Pancreas (tissue), 10 donors: ENCODE measurements around the gene AMBP. TPM values are rescaled to one million over a fixed set of nuclear protein-coding genes. Genes with fewer than 3 reads are reported as not detected.

Source experiments
- ATAC-seq, 4 donors: fragments of 200-7000 bp; cut with Tn5 transposase; one replicate each; pipeline versions ENCODE4 v1.8.0 to v1.9.1; 2020; ENCODE audit warnings: mild to moderate bottlenecking in 4 of 4, moderate library complexity in 4 of 4
- DNase-seq, 6 donors: peaks; one replicate each; pipeline ENCODE4 v3.0.0-alpha.2; 2020
- FAIRE-seq: peaks from 2 replicates; lab custom pipeline; 2012; peaks lifted over from hg19 to GRCh38; lab: Jason Lieb, UNC
- H3K27ac ChIP-seq, 4 donors: fragments of 200-600 bp; sonication (generic); 1 replicate in 3 of 4; 2 replicates in 1 of 4; pipeline versions ENCODE4 v1.5.0 to v1.8.0; 2020
- H3K27me3 ChIP-seq, 4 donors: fragments of 200-600 bp; one replicate each; pipeline ENCODE4 v1.8.0; 2021
- H3K36me3 ChIP-seq, 3 donors: fragments of 200-600 bp; sonication (generic) in 1 of 3; one replicate each; pipeline versions ENCODE4 v1.5.0 to v1.8.0; 2020 to 2021
- H3K4me1 ChIP-seq, 3 donors: fragments of 200-600 bp; one replicate each; pipeline ENCODE4 v1.8.0; 2021
- H3K4me3 ChIP-seq, 4 donors: fragments of 200-600 bp; sonication (generic) in 2 of 4; one replicate each; pipeline versions ENCODE4 v1.5.0 to v1.8.0; 2020 to 2021
- H3K9me3 ChIP-seq, 4 donors: fragments of 200-600 bp; one replicate each; pipeline ENCODE4 v1.8.0; 2021
- WGBS, 2 donors: extraction: QIAGEN DNeasy Blood & Tissue Kit; methylation state at CpG; one replicate each; pipeline ENCODE4 v1.1.7; 2013; 5-methylcytosine and 5-hydroxymethylcytosine counted together
- intact Hi-C, 3 donors: fragments of 100-400 bp; cut with DNase I; formaldehyde crosslinking; loops; one replicate each; pipeline versions ENCODE4 v1.11.1 to v1.14.2; 2022
- polyA plus RNA-seq, 2 donors: library from polyadenylated mRNA; stranded (reverse); fragments of 200-250 nt; gene quantifications; one replicate each; pipeline ENCODE4 v1.2.3, GENCODE V29; 2013
- total RNA-seq, 6 donors: library from RNA; stranded (reverse); fragmentation: NEBNext Ultra II Directional in 4 of 6; extraction: Animal tissue kit (Norgen Biotek cat#: 25700) in 4 of 6; gene quantifications; one replicate each; pipeline versions ENCODE4 v1.2.1 to v1.2.4, GENCODE V29; 2021 to 2023
- TF ChIP-seq, protein P1 (sequence below), 4 donors: fragments of 200-600 bp; sonication (generic) in 3 of 4; IDR thresholded peaks; one replicate each; pipeline versions ENCODE4 v1.5.0 to v1.8.0; 2021; ENCODE audit warnings: antibody characterized with exemption in 4 of 4
- donor health status: healthy with polysubstance abuse.
- donor health status: DM: no; HTN: no; CAD: no; lungs with moderate emphysema.
- donor health status: DM: no; HTN: no; CAD: no.
- donor health status: control.
- donor health status: control.
- donor health status: Bipolar disorder and iron deficiency.
- donor health status: DM: yes; HTN: yes; CAD: no.
- donor health status: DM: no; HTN: no; CAD: no.
- donor health status: DM: no; HTN: no; CAD: no.
- donor health status: DM: yes; HTN: yes; CAD: no.

The AMBP gene
- total and polyA plus RNA-seq, 8 donors: 62.7 to 370 (median 102) TPM

DNA sequence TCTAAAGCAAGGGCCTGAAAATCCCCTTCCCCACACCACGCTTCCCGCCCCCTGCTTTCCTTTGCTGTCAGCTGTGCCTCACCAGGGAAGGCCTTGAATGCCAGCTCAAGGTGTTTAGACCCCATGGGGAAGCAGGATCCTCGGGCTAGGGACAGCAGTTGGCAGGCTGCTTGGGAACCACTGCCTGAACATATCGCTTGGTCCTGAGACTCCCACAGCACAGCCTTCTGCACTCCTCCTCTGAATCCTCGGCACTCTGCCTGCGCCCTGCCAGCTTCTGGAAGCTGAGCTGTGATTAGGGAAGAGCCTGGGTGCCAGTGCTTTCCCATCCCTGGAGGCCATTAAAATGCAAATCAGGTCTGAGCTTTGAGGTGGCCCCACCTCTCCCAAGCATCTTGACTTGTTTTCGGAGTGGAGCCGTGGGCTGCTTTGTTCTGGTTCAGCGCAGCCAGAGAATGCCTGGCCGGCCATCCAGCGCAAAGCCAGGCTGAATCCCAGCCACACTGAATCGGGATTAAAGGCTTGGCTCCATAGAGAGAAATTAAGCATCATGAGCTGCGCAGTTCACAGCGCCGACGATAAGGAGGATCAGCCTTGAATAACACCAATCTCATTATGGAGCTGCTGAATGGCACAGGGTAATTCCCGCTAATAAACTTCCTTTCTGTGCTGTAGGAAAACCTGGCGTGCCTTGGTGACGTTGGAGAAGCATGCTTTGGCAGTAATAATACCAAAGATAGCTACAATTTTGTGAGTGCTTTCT is 40.0 kb downstream of the AMBP start:
- Histone ChIP-seq H3K27ac (no peak overlapping the region), H3K36me3 (peaks cover 0 to 19% (median 10%) of the 10 kb centered on the region in 3 donors), H3K4me3 (no peak overlapping the region), H3K4me1 (no peaks in the 10 kb centered on the region), H3K27me3 (no peaks in the 10 kb centered on the region), H3K9me3 (no peaks in the 10 kb centered on the region)
- WGBS, 2 donors: 86 to 89% methylated on average over 19 of the region's 19 CpGs
- ATAC-seq: no peak
- intact Hi-C loops: no loop called here
- TF ChIP-seq, protein P1, sequence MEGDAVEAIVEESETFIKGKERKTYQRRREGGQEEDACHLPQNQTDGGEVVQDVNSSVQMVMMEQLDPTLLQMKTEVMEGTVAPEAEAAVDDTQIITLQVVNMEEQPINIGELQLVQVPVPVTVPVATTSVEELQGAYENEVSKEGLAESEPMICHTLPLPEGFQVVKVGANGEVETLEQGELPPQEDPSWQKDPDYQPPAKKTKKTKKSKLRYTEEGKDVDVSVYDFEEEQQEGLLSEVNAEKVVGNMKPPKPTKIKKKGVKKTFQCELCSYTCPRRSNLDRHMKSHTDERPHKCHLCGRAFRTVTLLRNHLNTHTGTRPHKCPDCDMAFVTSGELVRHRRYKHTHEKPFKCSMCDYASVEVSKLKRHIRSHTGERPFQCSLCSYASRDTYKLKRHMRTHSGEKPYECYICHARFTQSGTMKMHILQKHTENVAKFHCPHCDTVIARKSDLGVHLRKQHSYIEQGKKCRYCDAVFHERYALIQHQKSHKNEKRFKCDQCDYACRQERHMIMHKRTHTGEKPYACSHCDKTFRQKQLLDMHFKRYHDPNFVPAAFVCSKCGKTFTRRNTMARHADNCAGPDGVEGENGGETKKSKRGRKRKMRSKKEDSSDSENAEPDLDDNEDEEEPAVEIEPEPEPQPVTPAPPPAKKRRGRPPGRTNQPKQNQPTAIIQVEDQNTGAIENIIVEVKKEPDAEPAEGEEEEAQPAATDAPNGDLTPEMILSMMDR (IDR thresholded peaks at IDR 0.05): no peak
- peak in 1 of 6 donors; percentile 46 for DNase-seq
- FAIRE-seq: no peak

DNA sequence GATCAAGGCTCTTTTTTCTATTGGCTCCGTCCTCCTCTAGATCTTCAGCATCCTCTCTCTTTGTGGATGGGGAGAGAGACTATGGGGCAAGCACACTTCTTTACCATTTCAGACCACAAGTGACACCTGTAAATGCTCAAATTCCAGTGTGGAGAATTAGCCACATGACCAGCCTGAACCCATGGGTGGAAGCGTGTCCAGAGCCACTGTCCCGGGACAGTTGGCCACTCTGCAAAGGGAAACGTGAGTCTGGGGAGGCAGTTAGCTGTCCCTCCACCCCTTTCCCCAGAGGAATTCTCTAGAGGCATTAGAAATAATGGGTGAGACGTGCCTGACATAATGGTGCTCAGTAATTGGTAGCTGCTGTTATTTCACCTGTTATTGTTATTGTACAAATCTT is 40.9 kb downstream of the AMBP start:
- Histone ChIP-seq H3K27me3 (no peaks in the 10 kb centered on the region), H3K36me3 (peaks cover 0 to 18% (median 10%) of the 10 kb centered on the region in 3 donors), H3K4me1 (no peaks in the 10 kb centered on the region), H3K27ac (no peak overlapping the region), H3K4me3 (no peak overlapping the region), H3K9me3 (no peaks in the 10 kb centered on the region)
- TF ChIP-seq, protein P1 (IDR thresholded peaks at IDR 0.05): no peak
- intact Hi-C loops: no loop called here
- WGBS, 2 donors: 84 to 87% methylated on average over 5 of the region's 5 CpGs
- no peak for DNase-seq
- ATAC-seq: no peak
- FAIRE-seq: no peak

DNA sequence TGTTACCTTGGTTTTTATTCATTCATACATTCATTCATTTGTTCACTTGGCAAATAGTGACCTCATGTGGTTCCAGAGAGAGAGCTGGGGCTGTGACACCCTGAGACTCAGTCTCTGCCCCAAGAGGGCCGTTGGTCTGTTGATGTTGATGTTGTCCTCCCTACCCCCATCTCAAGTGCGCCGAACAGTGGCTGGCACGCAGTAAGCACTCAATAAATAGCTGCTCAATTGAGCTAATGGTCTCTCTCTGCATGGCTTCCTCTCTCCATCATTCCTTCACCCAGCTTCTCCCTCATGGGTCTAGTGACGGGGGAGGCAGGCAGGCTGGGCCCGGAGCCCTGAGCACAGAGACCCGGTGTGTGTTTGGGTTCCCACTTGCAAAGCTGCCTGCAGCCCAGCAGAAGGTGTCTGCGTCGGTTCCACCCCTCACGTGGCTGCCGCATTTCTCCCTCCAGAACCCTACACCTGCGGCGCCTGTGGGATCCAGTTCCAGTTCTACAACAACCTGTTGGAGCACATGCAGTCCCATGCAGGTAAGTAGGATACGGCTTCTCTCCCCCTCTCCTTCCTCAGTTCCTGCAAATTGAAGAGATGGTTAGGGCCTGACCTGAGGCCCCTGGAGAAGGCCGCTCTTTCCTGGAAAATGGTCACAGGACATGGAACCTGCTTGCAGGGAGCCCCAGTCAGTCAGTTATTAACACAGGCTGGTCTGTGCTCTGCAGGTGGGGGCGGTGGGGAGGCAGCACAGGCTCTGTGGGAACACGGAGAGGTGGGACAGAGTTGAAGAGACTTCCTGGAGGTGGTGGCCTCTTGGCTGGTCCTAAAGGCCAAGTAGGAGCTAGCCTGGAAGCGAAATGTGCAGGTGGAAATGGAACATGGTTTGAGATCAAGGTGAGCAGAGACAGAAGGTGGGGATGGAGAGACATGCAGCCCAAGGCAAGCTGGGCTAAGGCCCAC is 42.0 kb downstream of the AMBP start:
- ATAC-seq (no peak), FAIRE-seq (no peak)
- peaks cover 0 to 18% (median 10%) of the 10 kb centered on the region in 3 donors for H3K36me3 ChIP-seq

DNA sequence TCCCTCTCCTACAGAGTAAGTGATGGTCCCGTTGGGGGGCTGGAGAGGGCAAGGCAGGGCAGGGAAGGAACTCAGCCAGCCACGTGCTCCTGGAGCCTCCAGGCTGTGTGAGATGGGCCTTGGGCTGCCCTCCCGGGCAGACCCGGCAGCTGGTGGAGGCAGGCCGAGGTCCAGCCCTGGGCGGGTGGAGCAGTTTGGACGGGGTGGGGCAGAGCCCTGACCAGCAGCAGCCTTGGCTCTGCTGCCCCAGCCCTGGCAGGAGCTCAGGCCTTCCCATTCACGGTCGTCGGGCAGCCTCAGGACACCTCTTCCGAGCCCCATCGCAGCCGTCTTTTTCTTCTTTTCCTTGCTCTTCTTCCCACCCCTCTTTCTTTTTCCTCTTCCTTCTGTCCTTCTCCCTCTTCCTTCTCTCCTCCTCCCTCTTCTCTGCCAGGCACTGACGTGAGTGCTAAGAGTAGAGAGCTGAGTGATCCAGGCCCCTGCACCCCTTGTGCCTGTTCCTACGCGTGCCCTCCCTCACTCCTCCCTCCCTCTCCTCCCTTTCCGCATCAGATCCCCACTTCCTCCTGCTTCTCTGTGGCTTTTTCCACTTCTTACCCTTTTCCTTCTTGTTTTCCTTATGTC is 42.8 kb downstream of the AMBP start:
- TF ChIP-seq, protein P1 (IDR thresholded peaks at IDR 0.05): no peak
- no peaks in the 10 kb centered on the region for H3K4me1 ChIP-seq
- ATAC-seq: no peak
- H3K36me3 ChIP-seq: peaks cover 0 to 18% (median 10%) of the 10 kb centered on the region in 3 donors
- WGBS, 2 donors: 94 to 95% methylated on average over 16 to 17 of the region's 17 CpGs
- no peaks in the 10 kb centered on the region for H3K27me3 ChIP-seq
- no peak overlapping the region for H3K27ac ChIP-seq
- no peaks in the 10 kb centered on the region for H3K9me3 ChIP-seq
- peak in 1 of 6 donors; percentile 45 for DNase-seq
- FAIRE-seq: no peak
- H3K4me3 ChIP-seq: no peak overlapping the region
- intact Hi-C loops: no loop called here

More for the DNA sequence above, 42.0 kb downstream of the AMBP start:
- TF ChIP-seq, protein P1 (IDR thresholded peaks at IDR 0.05): no peak
- intact Hi-C loops: no loop called here
- WGBS, 2 donors: 96 to 97% methylated on average over 18 of the region's 18 CpGs
- DNase-seq: peak in 1 of 6 donors; percentile 35
- Histone ChIP-seq H3K9me3 (no peaks in the 10 kb centered on the region), H3K27ac (no peak overlapping the region), H3K27me3 (no peaks in the 10 kb centered on the region), H3K4me1 (no peaks in the 10 kb centered on the region), H3K4me3 (no peak overlapping the region)
